Osteoblast (primary cell): Measurements from ENCODE around the gene CD93. TPM values are rescaled to one million over a fixed set of nuclear protein-coding genes. Genes with fewer than 3 reads are reported as not detected.
A peak's percentile ranks its signal among the peaks of the same experiment; 100 is the strongest.

ENCODE experiments used
- DNase-seq: peaks from one replicate; pipeline ENCODE4 v3.0.0; 2011; ENCODE audit warnings: low spot score, mixed read lengths; ENCODE audit not compliant: insufficient read length; ENCODE audit errors: missing footprints
- H2AFZ ChIP-seq: 2 replicates; pipeline ENCODE4 v1.6.0; 2011; ENCODE audit warnings: mild to moderate bottlenecking, low read length
- H3K27ac ChIP-seq: 2 replicates; pipeline ENCODE4 v1.5.1; 2011; ENCODE audit warnings: mild to moderate bottlenecking, low read depth, low read length, moderate library complexity
- H3K27me3 ChIP-seq: 2 replicates; pipeline ENCODE4 v1.6.0; 2012; ENCODE audit warnings: mild to moderate bottlenecking, control low read depth, inconsistent platforms, low read length, moderate library complexity; ENCODE audit not compliant: insufficient read depth
- H3K36me3 ChIP-seq: 2 replicates; pipeline ENCODE4 v1.5.1; 2011; ENCODE audit warnings: mild to moderate bottlenecking, low read length, control low read depth, moderate library complexity; ENCODE audit not compliant: insufficient read depth
- H3K4me1 ChIP-seq: 2 replicates; pipeline ENCODE4 v1.5.1; 2011; ENCODE audit warnings: mild to moderate bottlenecking, low read length, control low read depth, moderate library complexity; ENCODE audit not compliant: insufficient read depth
- H3K4me2 ChIP-seq: 2 replicates; pipeline ENCODE4 v1.6.0; 2011; ENCODE audit warnings: mild to moderate bottlenecking, low read length; ENCODE audit not compliant: insufficient read depth
- H3K4me3 ChIP-seq: fragments of 200-600 bp; sonication (generic); 3 replicates; pipeline ENCODE4 v1.5.1; 2012; ENCODE audit warnings: mild to moderate bottlenecking, low read length, inconsistent platforms; ENCODE audit not compliant: insufficient read depth
- H3K79me2 ChIP-seq: 2 replicates; pipeline ENCODE4 v1.6.0; 2012; ENCODE audit warnings: mild to moderate bottlenecking, low read length, control low read depth, inconsistent platforms; ENCODE audit not compliant: insufficient read depth
- H3K9me3 ChIP-seq: 2 replicates; pipeline ENCODE4 v1.5.1; 2011; ENCODE audit warnings: low read depth, low read length, control low read depth
- H4K20me1 ChIP-seq: 2 replicates; pipeline ENCODE4 v1.6.0; 2012; ENCODE audit warnings: mild to moderate bottlenecking, low read length, control low read depth; ENCODE audit not compliant: insufficient read depth
- CTCF ChIP-seq: IDR thresholded peaks from 2 replicates; pipeline ENCODE4 v1.5.1; 2011; ENCODE audit warnings: mild to moderate bottlenecking, low read depth, low read length, moderate library complexity; ENCODE audit errors: extremely low read depth
- total RNA-seq: library from RNA; depleted of rRNA; stranded (reverse); fragments of >200 nt; gene quantifications from 2 replicates; pipeline ENCODE4 v1.2.3, GENCODE V29; 2012

Gene CD93
- total RNA-seq, 1 donor, result not detected

GRCh38 chr20:23107466-23107865, 21.3 kb upstream of the CD93 start:
- Histone ChIP-seq H2AFZ (no peak overlapping the region), H3K27ac (no peak overlapping the region), H3K4me3 (no peak overlapping the region), H3K4me2 (no peak overlapping the region), H3K4me1 (no peaks in the 10 kb centered on the region), H3K27me3 (peaks cover 8% of the 10 kb centered on the region), H3K36me3 (no peaks in the 10 kb centered on the region), H3K79me2 (no peaks in the 10 kb centered on the region), H3K9me3 (no peaks in the 10 kb centered on the region), H4K20me1 (no peaks in the 10 kb centered on the region)
- TF ChIP-seq CTCF, result no peak
- DNase-seq, result peak; percentile 66

- Histone ChIP-seq H3K4me1 (no peaks in the 10 kb centered on the region), H3K79me2 (no peaks in the 10 kb centered on the region), H4K20me1 (no peaks in the 10 kb centered on the region), H2AFZ (no peak overlapping the region), H3K27ac (no peak overlapping the region), H3K36me3 (no peaks in the 10 kb centered on the region), H3K4me2 (no peak overlapping the region), H3K9me3 (no peaks in the 10 kb centered on the region), H3K4me3 (no peak overlapping the region), H3K27me3 (peaks cover 8% of the 10 kb centered on the region)
- no peak for DNase-seq
- TF ChIP-seq CTCF, result no peak
These were observed 20.2 kb upstream of the CD93 start for GRCh38 chr20:23106271-23106851.

- Histone ChIP-seq H3K27ac (no peak overlapping the region), H4K20me1 (no peaks in the 10 kb centered on the region), H2AFZ (no peak overlapping the region), H3K9me3 (no peaks in the 10 kb centered on the region), H3K4me3 (no peak overlapping the region), H3K79me2 (no peaks in the 10 kb centered on the region), H3K4me1 (no peaks in the 10 kb centered on the region), H3K27me3 (peaks cover 2% of the 10 kb centered on the region), H3K4me2 (no peak overlapping the region), H3K36me3 (no peaks in the 10 kb centered on the region)
- DNase-seq, result no peak
- TF ChIP-seq CTCF, result no peak
These were observed 19.1 kb upstream of the CD93 start for GRCh38 chr20:23105193-23105592.

GRCh38 chr20:23103284-23104018, 17.3 kb upstream of the CD93 start:
- Histone ChIP-seq H3K4me1 (no peaks in the 10 kb centered on the region), H4K20me1 (no peaks in the 10 kb centered on the region), H2AFZ (no peak overlapping the region), H3K4me2 (no peak overlapping the region), H3K9me3 (no peaks in the 10 kb centered on the region), H3K4me3 (no peak overlapping the region), H3K36me3 (no peaks in the 10 kb centered on the region), H3K79me2 (no peaks in the 10 kb centered on the region), H3K27ac (no peak overlapping the region), H3K27me3 (no peaks in the 10 kb centered on the region)
- TF ChIP-seq CTCF, result no peak
- peak; percentile 48 for DNase-seq
